Ecto neural progenitor cell (in vitro differentiated cells): ENCODE data around the gene CRAMP1.

Source experiments
- DNase-seq: peaks from one replicate; pipeline ENCODE4 v3.0.0-alpha.2; 2018; ENCODE audit warnings: low spot score

CRAMP1 gene

DNA sequence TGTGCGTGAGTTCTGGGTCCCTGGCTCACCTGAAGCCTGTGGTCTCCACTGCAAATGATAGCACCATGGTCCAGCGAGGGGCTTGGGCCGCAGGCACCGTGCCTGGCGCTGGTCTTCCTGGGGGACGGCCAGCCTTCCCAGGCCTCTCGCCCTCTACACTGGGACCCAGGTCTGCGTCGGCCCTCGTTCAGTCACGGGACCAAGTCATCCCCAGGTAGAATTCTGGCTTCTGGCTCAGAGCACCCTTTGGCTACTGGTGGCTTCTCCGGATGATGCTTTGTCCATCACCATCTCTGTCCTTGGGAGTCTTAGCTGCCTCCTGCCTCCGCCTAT is 20.4 kb downstream of the CRAMP1 start:
- DNase-seq, result no peak

GRCh38 chr16:1633310-1633709 is 21.1 kb downstream of the CRAMP1 start:
- no peak for DNase-seq

- DNase-seq, result no peak
These were observed 22.4 kb downstream of the CRAMP1 start for GRCh38 chr16:1634541-1634940.

DNA sequence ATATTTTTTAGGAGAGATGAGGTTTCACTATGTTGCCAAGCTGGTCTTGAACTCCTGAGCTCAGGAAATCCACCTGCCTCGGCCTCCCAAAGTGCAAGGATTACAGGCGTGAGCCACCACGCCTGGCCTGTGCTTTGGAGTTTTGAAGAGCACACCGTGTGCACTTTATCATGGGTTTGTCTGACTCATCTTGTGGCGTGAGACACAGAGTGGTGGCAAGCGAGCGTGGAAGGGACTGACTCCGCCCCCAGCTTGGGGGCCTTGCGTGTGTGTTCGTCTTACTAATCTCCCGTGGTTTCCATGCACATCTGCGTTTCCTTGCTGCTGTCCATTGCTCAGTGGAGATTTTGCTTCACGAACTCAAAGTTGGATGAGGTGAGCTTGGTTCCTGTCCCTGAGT is 22.9 kb downstream of the CRAMP1 start:
- DNase-seq, result no peak

GRCh38 chr16:1637526-1637925 is 25.4 kb downstream of the CRAMP1 start:
- DNase-seq, result no peak

DNA sequence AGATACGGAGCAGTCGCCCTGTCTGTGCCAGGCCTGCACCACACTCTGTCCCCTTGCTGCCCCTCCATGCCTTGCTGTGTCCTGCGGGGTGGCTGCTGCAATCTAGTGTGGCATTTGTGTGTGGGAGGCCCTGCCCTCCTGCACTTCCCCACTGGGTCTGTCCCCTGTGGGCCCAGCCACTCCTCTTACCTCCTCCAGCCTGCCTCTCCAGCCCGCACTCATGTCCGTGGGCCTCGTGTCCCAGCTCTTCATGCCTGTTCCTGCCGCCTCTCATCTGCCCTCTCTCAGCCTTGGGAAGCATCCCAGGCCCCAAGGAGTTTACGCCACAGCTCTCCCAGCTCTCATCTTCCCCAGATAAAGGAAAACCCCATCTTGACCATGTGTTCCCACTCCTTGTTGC is 26.6 kb downstream of the CRAMP1 start:
- no peak for DNase-seq

- DNase-seq, result no peak
These were observed 27.1 kb downstream of the CRAMP1 start for GRCh38 chr16:1639282-1639681.

DNA sequence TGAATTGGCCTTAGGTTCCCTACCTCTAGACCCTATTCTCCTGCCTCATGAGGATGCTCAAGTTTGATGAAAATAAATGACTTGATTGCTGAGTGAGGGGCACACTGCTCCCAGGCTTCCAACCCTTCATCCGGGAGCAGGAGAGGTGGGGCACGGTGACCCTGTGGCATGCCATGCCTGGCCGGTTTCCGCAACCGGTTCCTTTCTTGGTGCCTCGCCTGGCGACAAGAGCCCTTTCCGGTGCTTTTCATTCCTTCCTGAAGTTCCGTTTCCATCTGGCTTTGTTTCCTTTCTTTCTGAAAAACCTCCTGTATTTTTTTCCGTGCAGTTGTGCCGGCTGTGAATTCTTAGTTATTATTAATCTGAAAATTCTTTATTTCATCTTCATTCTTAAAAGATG is 27.7 kb downstream of the CRAMP1 start:
- DNase-seq, result no peak

- DNase-seq, result no peak
These were observed 28.2 kb downstream of the CRAMP1 start for GRCh38 chr16:1640261-1640941.

GRCh38 chr16:1641261-1641660 is 29.1 kb downstream of the CRAMP1 start:
- DNase-seq, result no peak

GRCh38 chr16:1642148-1642547 is 30.0 kb downstream of the CRAMP1 start:
- no peak for DNase-seq

DNA sequence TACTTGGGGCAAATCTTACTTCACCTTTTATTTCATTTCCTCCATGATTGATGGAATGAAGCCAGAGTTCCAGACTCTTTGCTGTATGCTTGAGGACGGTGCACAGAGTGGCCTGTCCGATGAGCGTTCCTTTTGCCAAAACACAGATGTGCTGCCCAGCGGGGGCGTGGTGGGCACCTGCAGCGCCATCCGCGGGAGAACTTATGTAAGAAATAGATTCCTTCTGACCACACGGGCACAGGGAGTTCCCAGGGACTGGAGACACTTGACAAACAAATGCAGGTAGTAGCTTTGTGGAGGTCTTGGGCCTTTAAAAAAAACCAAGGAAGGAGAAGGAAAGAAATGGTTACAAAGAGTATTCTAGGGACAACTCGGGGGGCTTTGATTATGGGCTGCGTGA is 30.6 kb downstream of the CRAMP1 start:
- DNase-seq, result no peak

- DNase-seq, result no peak
These were observed 31.4 kb downstream of the CRAMP1 start for GRCh38 chr16:1643521-1643920.

GRCh38 chr16:1645914-1646525 is 33.9 kb downstream of the CRAMP1 start:
- DNase-seq, result no peak

DNA sequence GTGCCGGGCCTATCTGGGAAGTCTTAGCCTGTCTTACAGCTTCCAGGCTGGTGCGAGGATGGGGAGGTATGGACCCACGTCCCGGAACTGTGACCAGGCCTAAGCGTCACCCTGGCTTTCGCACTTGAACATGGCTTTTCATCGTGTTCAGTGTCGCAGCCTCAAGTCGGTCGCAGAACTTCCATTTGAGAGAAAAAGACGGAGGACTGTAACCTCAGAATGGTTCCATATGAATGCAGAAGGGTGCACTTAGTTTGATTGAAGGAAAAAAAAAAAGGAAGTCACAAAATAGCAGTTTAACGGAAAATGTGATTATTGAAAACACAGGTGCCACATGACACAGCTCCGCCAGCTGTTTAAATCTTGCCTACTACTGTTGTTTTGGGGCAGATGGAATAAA is 35.7 kb downstream of the CRAMP1 start:
- DNase-seq, result no peak

GRCh38 chr16:1650131-1650530 is 38.0 kb downstream of the CRAMP1 start:
- no peak for DNase-seq

DNA sequence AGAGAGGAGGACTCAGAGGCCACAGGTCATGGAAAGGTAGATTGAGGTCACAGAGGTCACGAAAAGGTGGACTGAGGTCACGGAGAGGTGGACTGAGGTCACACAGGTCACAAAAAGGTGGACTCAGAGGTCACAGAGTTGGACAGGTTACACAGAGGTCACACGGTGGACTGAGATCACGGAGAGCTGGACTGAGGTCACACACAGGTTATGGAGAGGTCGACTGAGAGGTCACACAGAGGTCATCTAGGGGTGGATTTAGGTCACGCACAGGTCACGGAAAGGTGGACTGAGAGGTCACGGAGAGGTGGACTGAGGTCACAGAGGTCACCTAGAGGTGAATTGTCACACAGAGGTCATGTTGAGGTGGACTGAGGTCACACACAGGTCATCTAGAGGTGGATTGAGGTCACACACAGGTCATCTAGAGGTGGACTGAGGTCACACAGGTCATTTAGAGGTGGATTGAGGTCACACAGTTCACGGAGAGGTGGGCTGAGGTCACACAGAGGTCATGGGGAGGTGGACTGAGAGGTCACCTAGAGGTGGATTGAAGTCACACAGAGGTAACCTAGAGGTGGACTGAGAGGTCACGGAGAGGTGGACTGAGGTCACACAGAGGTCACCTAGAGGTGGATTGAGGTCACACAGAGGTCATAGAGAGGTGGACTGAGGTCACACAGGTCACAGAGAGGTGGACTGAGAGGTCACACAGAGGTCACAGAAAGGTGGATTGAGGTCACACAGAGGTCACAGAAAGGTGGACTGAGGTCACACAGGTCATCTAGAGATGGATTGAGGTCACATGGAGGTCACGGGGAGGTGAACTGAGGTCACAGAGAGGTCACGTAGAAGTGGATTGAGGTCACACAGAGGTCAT is 39.2 kb downstream of the CRAMP1 start:
- DNase-seq, result no peak

DNA sequence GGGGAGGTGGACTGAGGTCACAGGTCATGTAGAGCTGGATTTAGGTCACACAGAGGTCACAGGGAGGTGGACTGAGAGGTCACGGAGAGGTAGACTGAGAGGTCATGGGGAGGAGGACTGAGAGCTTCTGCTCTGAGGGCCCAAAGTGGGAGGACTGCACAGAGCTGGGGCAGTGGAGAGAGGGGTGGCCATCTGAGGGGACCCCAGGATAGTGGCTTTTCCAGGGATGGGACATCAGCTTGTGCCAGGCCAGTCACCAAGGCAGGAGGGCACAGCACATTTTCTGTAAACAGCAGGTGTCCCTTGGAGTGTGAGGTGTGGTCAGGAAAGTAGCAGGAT is 39.8 kb downstream of the CRAMP1 start:
- no peak for DNase-seq

DNA sequence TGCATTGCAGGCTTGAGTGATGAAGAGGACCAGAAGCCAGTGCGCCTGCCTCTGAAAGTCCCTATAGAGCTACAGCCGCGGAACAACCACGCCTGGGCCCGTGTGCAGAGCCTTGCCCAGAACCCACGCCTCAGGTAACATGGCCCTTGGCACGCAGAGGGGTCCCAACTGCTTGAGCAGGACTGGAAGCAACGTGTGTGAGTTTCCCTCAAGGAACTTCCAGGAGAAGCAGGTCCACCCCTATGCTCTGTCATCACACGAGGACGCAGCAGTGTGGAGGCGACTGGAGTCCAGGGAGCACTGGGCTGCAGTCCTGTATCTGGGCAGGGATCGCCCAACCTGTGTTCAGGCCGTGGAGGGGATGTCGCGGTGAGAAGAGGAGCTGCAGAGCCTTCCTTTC is 40.9 kb downstream of the CRAMP1 start:
- DNase-seq, result no peak

DNA sequence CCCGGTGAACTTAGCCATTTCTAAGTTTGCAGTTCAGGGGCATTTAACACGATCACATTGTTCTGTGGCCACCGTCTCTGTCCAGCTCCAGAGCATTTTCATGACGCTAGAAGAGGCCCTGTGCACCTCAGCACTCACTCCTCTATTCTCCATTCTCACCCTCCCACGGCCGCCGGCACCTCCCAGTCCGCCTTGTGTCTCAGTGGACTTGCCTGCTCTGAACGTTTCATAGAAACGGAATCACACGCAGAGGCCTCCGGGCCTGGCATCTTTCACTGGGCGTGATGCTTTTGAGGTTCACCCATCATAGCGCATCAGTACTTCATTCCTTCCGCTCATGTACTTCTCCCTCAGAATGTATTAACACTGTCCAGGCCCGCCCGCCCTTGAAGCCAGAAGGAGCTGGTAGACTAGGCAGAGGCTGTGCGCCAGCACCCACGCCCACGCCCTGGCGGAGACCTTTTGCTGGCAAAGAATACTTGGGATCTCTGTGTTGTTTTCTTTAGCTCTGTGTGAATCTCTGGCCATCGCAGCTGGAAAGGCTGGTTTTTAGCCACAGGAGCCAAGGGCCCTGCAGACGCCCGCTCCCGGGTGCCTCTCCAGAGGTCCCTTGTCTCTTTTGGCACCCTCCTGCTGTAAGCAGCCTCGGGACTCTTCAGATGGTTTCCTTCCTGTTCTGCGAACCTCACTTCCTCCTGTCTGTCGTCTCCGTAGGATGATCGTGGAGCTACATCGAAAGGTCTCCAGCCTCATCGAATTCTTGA is 42.5 kb downstream of the CRAMP1 start:
- DNase-seq, result no peak

GRCh38 chr16:1655269-1655807 is 43.2 kb downstream of the CRAMP1 start:
- no peak for DNase-seq
